Measurements from ENCODE around the gene ANKHD1. TPM values are rescaled to one million over a fixed set of nuclear protein-coding genes. Genes with fewer than 3 reads are reported as not detected.
A peak's percentile ranks its signal among the peaks of the same experiment; 100 is the strongest.

ANKHD1 gene
- total and polyA plus RNA-seq, 9 of the 15 experiments (the other 6 are each of a cell fraction or from before 2014, with no cell fraction given): 38.9 to 138 (median 78.7) TPM

DNA sequence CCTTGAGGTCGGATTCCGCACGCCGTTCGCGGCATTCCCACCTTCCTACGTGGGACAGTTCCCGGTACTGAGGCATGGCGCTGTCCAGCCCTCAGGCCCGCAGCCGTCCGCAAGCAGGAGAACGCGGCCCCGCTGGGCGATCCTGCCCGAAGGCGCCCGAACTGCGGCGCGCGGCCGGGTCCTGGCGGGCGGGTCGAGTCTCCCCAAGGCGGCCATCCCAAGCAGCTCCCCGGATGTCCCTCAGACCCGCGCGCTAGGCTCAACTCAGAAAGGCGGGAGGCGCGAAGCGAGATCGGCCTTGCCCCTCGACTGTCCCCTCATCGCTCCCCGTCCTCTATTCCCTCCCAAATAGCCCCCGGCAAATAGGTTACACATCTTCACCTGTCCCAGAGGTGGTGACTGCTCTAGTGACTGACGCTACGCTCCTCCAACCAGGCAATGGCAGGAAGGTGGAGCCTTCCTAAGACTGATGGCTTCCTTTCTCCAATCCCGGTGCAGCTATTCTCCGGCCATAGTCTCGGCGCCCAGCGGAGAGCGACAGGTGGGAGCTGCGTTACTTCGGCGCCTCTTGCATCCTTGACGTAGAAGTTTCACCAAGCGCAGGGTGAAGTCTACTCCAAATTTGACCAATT, 787 bp upstream of the ANKHD1 start (continued):
- no peak for TF ChIP-seq NFE2 (IDR thresholded peaks at IDR 0.05; ENCODE audit: low read depth)
- TF ChIP-seq MTA1 (IDR thresholded peaks at IDR 0.05; ENCODE audit: borderline replicate concordance): no peak
- no peak for TF ChIP-seq ATF7 (IDR thresholded peaks at IDR 0.05)
- TF ChIP-seq CBX1 (IDR thresholded peaks at IDR 0.05; ENCODE audit: low read depth): no peak; the same call in 1 of the 2 replicates
- TF ChIP-seq RHOXF2B (CRISPR knock-in tag; conservative IDR thresholded peaks at IDR 0.05): no peak
- peak; percentile 85; the same call in 1 of the 2 replicates for TF ChIP-seq KAT7 (CRISPR knock-in tag; IDR thresholded peaks at IDR 0.05; ENCODE audit: borderline replicate concordance)
- 0 out of 2 replicates have a peak, but pooled peaks have one; percentile 14 for TF ChIP-seq XRCC5 (IDR thresholded peaks at IDR 0.05; ENCODE audit: low read depth, low read length)
- TF ChIP-seq HEY1 (CRISPR knock-in tag; IDR thresholded peaks at IDR 0.05; ENCODE audit: borderline replicate concordance): no peak
- TF ChIP-seq, protein P1, sequence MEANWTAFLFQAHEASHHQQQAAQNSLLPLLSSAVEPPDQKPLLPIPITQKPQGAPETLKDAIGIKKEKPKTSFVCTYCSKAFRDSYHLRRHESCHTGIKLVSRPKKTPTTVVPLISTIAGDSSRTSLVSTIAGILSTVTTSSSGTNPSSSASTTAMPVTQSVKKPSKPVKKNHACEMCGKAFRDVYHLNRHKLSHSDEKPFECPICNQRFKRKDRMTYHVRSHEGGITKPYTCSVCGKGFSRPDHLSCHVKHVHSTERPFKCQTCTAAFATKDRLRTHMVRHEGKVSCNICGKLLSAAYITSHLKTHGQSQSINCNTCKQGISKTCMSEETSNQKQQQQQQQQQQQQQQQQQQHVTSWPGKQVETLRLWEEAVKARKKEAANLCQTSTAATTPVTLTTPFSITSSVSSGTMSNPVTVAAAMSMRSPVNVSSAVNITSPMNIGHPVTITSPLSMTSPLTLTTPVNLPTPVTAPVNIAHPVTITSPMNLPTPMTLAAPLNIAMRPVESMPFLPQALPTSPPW (CRISPR knock-in tag; IDR thresholded peaks at IDR 0.05): no peak
- TF ChIP-seq SMARCE1 (IDR thresholded peaks at IDR 0.05): peak; percentile 26; the same call in 1 of the 2 replicates
- TF ChIP-seq ZNF77 (CRISPR knock-in tag; IDR thresholded peaks at IDR 0.05): no peak
- TF ChIP-seq, protein P2, sequence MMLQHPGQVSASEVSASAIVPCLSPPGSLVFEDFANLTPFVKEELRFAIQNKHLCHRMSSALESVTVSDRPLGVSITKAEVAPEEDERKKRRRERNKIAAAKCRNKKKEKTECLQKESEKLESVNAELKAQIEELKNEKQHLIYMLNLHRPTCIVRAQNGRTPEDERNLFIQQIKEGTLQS (IDR thresholded peaks at IDR 0.05): no peak
- TF ChIP-seq, protein P2 (CRISPR knock-in tag; conservative IDR thresholded peaks at IDR 0.05): no peak; the same call in 1 of the 2 replicates
- TF ChIP-seq, protein P3, sequence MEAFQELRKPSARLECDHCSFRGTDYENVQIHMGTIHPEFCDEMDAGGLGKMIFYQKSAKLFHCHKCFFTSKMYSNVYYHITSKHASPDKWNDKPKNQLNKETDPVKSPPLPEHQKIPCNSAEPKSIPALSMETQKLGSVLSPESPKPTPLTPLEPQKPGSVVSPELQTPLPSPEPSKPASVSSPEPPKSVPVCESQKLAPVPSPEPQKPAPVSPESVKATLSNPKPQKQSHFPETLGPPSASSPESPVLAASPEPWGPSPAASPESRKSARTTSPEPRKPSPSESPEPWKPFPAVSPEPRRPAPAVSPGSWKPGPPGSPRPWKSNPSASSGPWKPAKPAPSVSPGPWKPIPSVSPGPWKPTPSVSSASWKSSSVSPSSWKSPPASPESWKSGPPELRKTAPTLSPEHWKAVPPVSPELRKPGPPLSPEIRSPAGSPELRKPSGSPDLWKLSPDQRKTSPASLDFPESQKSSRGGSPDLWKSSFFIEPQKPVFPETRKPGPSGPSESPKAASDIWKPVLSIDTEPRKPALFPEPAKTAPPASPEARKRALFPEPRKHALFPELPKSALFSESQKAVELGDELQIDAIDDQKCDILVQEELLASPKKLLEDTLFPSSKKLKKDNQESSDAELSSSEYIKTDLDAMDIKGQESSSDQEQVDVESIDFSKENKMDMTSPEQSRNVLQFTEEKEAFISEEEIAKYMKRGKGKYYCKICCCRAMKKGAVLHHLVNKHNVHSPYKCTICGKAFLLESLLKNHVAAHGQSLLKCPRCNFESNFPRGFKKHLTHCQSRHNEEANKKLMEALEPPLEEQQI (IDR thresholded peaks at IDR 0.05): peak; percentile 40; the same call in 1 of the 2 replicates
- no peak for TF ChIP-seq ZFP36 (IDR thresholded peaks at IDR 0.05; ENCODE audit: low read depth, low read length, partially characterized antibody)
- peak; percentile 67 for TF ChIP-seq WHSC1 (IDR thresholded peaks at IDR 0.05; ENCODE audit: low read length)
- TF ChIP-seq, protein P4, sequence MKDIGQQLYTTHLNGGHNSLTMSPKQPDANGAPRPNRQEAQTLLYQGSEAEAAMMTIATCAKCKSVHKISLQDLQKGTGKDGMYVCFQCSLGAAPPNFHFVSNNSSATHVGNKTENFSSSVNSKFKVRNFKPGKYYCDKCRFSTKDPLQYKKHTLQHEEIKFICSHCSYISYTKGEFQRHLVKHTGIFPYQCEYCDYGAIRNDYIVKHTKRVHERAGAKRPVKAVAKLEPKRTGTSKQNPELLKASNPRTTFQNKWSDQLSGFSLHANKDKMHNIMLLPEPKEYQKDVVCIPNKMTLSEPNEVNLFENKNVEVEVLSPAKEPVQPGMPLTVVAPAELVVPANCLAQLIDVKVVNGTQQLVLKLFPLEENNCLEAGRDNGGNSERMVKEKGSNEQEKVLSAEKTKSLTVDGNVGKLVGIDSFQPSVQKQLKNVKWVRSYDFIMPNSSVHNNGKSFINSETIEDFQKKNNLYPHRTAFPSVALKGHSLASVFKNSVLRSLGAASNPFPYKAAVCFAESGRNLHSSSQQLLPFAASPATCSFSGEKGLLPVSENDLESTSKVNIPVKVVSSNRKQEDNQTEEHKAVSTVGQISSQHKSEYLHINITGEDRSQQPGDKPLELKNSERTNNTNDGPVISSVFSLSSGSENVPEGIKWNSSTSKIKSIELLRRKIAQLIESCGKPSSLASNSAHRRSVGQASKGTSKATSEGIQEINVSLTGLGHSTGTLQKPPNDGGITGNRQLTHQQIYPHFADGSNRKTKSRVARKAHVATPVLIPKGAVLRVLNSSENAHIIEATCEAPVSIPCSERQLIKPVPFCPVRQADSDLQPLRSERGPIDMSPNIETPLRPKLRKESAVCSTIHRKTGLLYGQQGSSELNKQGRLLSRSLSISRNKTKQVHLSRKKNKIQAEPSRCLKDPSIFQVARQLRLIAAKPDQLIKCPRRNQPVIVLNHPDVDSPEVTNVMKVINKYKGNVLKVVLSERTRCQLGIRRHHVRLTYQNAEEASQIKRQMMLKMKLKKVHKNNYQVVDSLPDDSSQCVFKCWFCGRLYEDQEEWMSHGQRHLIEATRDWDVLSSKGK (CRISPR knock-in tag; IDR thresholded peaks at IDR 0.05): no peak
